OCI-LY7 (cell line): Measurements from ENCODE around the gene HOXB8. TPM values are rescaled to one million over a fixed set of nuclear protein-coding genes. Genes with fewer than 3 reads are reported as not detected.

Source experiments
- BruUV-seq: library from RNA; stranded (reverse); fragments of 400-500 nt; replicated peaks from 2 replicates; lab custom pipeline; 2021; lab: Mats Ljungman, UMichigan
- CTCF ChIA-PET: fragments of 300-600 bp; sonication (Branson Sonifier 250); formaldehyde crosslinking; loops from one replicate; lab custom pipeline; 2022; ENCODE audit warnings: antibody characterized with exemption; ENCODE audit not compliant: unreplicated experiment; lab: Charles Lee
- POLR2A ChIA-PET: fragments of 300-600 bp; sonication (Branson Sonifier 250); formaldehyde crosslinking; loops from one replicate; lab custom pipeline; 2022; ENCODE audit warnings: antibody characterized with exemption; lab: Charles Lee
- DNase-seq: peaks from one replicate; pipeline ENCODE4 v3.0.0-alpha.2; 2015; ENCODE audit warnings: low spot score
- H2AFZ ChIP-seq: fragments of 200-600 bp; sonication (generic), shearing (Covaris generic); 2 replicates; pipeline ENCODE4 v1.6.1; 2014; ENCODE audit warnings: mild to moderate bottlenecking, antibody characterized with exemption, low read length, moderate library complexity
- H3K27ac ChIP-seq: fragments of 200-600 bp; sonication (generic); 2 replicates; pipeline ENCODE4 v1.5.1; 2014; ENCODE audit warnings: mixed run types, low read depth, mild to moderate bottlenecking, moderate library complexity, low read length, inconsistent platforms; ENCODE audit not compliant: poor library complexity, severe bottlenecking
- H3K36me3 ChIP-seq: fragments of 200-600 bp; sonication (generic); 2 replicates; pipeline ENCODE4 v1.6.1; 2014; ENCODE audit warnings: mild to moderate bottlenecking, antibody characterized with exemption, low read length, moderate library complexity, mixed read lengths; ENCODE audit not compliant: insufficient read depth
- H3K4me1 ChIP-seq: fragments of 200-600 bp; sonication (generic); 2 replicates; pipeline ENCODE4 v1.5.1; 2014; ENCODE audit warnings: mild to moderate bottlenecking, low read length; ENCODE audit not compliant: insufficient read depth, poor library complexity, severe bottlenecking
- H3K4me2 ChIP-seq: fragments of 200-600 bp; sonication (generic); 2 replicates; pipeline ENCODE4 v1.6.1; 2014; ENCODE audit warnings: mild to moderate bottlenecking, low read length
- H3K4me3 ChIP-seq: fragments of 200-600 bp; sonication (generic); 2 replicates; pipeline ENCODE4 v1.5.1; 2014; ENCODE audit warnings: mild to moderate bottlenecking, low read depth, low read length; ENCODE audit not compliant: poor library complexity, severe bottlenecking
- H3K79me2 ChIP-seq: fragments of 200-600 bp; sonication (generic); 2 replicates; pipeline ENCODE4 v1.6.1; 2016; ENCODE audit warnings: low read depth, mild to moderate bottlenecking, low read length, moderate library complexity, mixed read lengths; ENCODE audit not compliant: insufficient read depth
- H3K9me2 ChIP-seq: fragments of 200-600 bp; sonication (generic); 2 replicates; pipeline ENCODE4 v1.6.1; 2016; ENCODE audit warnings: mild to moderate bottlenecking, low read length, mixed read lengths; ENCODE audit not compliant: insufficient read depth
- H3K9me3 ChIP-seq: fragments of 200-600 bp; sonication (generic); 2 replicates; pipeline ENCODE4 v1.6.1; 2014; ENCODE audit warnings: mild to moderate bottlenecking, mixed run types, low read length, mixed read lengths
- H4K20me1 ChIP-seq: fragments of 200-600 bp; sonication (generic); 2 replicates; pipeline ENCODE4 v1.6.1; 2014; ENCODE audit warnings: mild to moderate bottlenecking, antibody characterized with exemption, low read length, moderate library complexity, mixed read lengths; ENCODE audit not compliant: insufficient read depth
- CTCF ChIP-seq: fragments of 200-600 bp; sonication (generic); conservative IDR thresholded peaks from 2 replicates; pipeline ENCODE4 v1.5.1; 2014; ENCODE audit warnings: mild to moderate bottlenecking, antibody characterized with exemption, low read length, moderate library complexity, mixed read lengths
- EZH2phosphoT487 ChIP-seq: fragments of 200-600 bp; sonication (generic); IDR thresholded peaks from 2 replicates; pipeline ENCODE4 v1.6.1; 2018; ENCODE audit warnings: low read depth, borderline replicate concordance, mild to moderate bottlenecking, mixed run types, antibody characterized with exemption, low read length, moderate library complexity, mixed read lengths
- intact Hi-C: fragments of 100-400 bp; cut with micrococcal nuclease; formaldehyde crosslinking; loops from one replicate; pipeline ENCODE4 v1.10.0; 2022; ENCODE audit not compliant: unreplicated experiment
- total RNA-seq, 2 experiments: library from RNA; depleted of rRNA in 1 of 2; stranded (reverse); fragments of >200 nt in 1 of 2; shearing (Covaris generic) in 1 of 2; gene quantifications; 2 replicates each; pipeline ENCODE4 v1.2.3, GENCODE V29; 2014 to 2022

Gene HOXB8
- total RNA-seq, 2 experiments from 2014 or later: not detected

GRCh38 chr17:48620461-48621139 is 5.5 kb upstream of the HOXB8 start:
- POLR2A ChIA-PET: no interaction called here
- intact Hi-C loops: no loop called here
- no peaks in the 10 kb centered on the region for H3K9me2 ChIP-seq
- CTCF ChIA-PET: no interaction called here
- no peak overlapping the region for H3K4me2 ChIP-seq
- no peaks in the 10 kb centered on the region for H3K9me3 ChIP-seq
- DNase-seq: no peak
- H3K36me3 ChIP-seq: no peaks in the 10 kb centered on the region
- H4K20me1 ChIP-seq: no peaks in the 10 kb centered on the region
- no peak overlapping the region for H2AFZ ChIP-seq
- no peak overlapping the region for H3K27ac ChIP-seq
- no peak for TF ChIP-seq CTCF
- no peak for TF ChIP-seq EZH2phosphoT487
- BruUV-seq: no TSS peak
- H3K79me2 ChIP-seq: no peaks in the 10 kb centered on the region
- no peak overlapping the region for H3K4me3 ChIP-seq
- no peaks in the 10 kb centered on the region for H3K4me1 ChIP-seq

DNA sequence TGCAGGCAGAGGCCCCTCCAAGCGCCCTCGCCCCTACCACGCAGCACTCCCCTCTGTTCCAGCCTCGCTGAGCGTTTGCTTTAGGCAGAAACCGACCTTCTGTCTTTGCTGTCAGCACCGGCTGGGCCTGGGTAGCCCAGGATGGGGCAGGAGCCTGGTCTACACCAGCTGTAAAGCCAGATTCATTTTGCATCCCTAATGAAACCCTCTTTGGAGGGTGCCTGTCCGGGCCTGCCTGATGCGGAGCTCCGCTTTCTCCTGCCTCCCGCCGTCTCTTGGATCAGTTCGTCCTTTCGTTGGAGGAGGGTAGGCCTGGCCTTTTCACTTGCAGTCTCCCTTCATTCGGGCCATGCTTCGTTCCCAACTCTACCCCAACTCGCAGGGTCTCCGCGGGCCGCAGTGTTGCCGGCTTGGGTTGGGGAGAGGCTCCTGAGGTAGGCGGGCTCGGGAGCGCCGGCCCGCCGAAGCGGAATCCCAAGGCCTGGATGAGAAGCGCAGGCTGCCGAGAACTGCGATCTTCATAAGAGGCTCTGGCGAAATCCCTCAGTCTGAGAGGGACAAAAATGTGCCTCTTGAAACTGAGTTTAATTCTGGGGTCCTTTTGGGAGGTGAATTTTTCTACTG is 4.8 kb upstream of the HOXB8 start:
- H3K9me2 ChIP-seq: no peaks in the 10 kb centered on the region
- BruUV-seq: no TSS peak
- POLR2A ChIA-PET: no interaction called here
- H3K79me2 ChIP-seq: no peaks in the 10 kb centered on the region
- no peak overlapping the region for H3K4me2 ChIP-seq
- H3K36me3 ChIP-seq: no peaks in the 10 kb centered on the region
- no peak for DNase-seq
- intact Hi-C loops: loop anchor here (5.0 kb wide), 1 partner anchor 593 kb away; no protein-coding TSS in a partner anchor
- no peak overlapping the region for H3K27ac ChIP-seq
- no peaks in the 10 kb centered on the region for H3K4me1 ChIP-seq
- no peak overlapping the region for H2AFZ ChIP-seq
- no peak overlapping the region for H3K4me3 ChIP-seq
- no peaks in the 10 kb centered on the region for H4K20me1 ChIP-seq
- no peak for TF ChIP-seq CTCF
- TF ChIP-seq EZH2phosphoT487: no peak
- H3K9me3 ChIP-seq: no peaks in the 10 kb centered on the region
- CTCF ChIA-PET: no interaction called here
